Peyer's patch (tissue), 4 donors: ENCODE results near the gene STIL. TPM values are rescaled to one million over a fixed set of nuclear protein-coding genes. Genes with fewer than 3 reads are reported as not detected.
"Not testable (repeated sequence)": the region's sequence is repeated elsewhere in the genome, so short reads cannot be mapped to it uniquely, and the experiment has no call there.

Experiments
- DNase-seq, 3 donors: peaks; one replicate each; pipeline ENCODE4 v3.0.0-alpha.2; 2017 to 2019
- H3K27ac ChIP-seq, 4 donors: fragments of 200-600 bp; sonication (generic); one replicate each; pipeline ENCODE4 v1.5.1; 2016 to 2019
- H3K27me3 ChIP-seq, 2 donors: fragments of 200-600 bp; sonication (generic); one replicate each; pipeline ENCODE4 v1.5.1; 2019
- H3K36me3 ChIP-seq, 3 donors: fragments of 200-600 bp; sonication (generic); one replicate each; pipeline ENCODE4 v1.5.1; 2016 to 2019
- H3K4me1 ChIP-seq, 4 donors: fragments of 200-600 bp; sonication (generic); one replicate each; pipeline ENCODE4 v1.5.1; 2016 to 2019
- H3K4me3 ChIP-seq, 4 donors: fragments of 200-600 bp; sonication (generic); 1 replicate in 3 of 4; 2 replicates in 1 of 4; pipeline ENCODE4 v1.5.1; 2016 to 2019; ENCODE audit warnings: mild to moderate bottlenecking in 1 of 4
- H3K9me3 ChIP-seq, 4 donors: fragments of 200-600 bp; sonication (generic); one replicate each; pipeline ENCODE4 v1.5.1; 2016 to 2019; ENCODE audit warnings: mild to moderate bottlenecking in 1 of 4
- POLR2A ChIP-seq, 2 donors: fragments of 450-650 bp; IDR thresholded peaks; one replicate each; pipeline ENCODE4 v1.5.1; 2017; ENCODE audit warnings: antibody characterized with exemption in 2 of 2, mild to moderate bottlenecking in 2 of 2, moderate library complexity in 2 of 2
- total RNA-seq, 4 donors: library from RNA; depleted of rRNA; stranded (reverse); fragments of >200 nt; gene quantifications; one replicate each; pipeline ENCODE4 v1.1.0, GENCODE V29; 2016
- TF ChIP-seq, protein P1 (sequence below), 6 experiments: fragments of 450-650 bp in 4 of 6; fragments of 200-600 bp in 2 of 6; sonication (generic) in 1 of 6; IDR thresholded peaks; one replicate each; pipeline ENCODE4 v1.5.1; 2017 to 2019; ENCODE audit warnings: antibody characterized with exemption in 6 of 6, mild to moderate bottlenecking in 3 of 6, moderate library complexity in 1 of 6

Gene STIL
- total RNA-seq, 4 donors from 2014 or later = 4.5 to 14.0 (median 6.7) TPM

DNA sequence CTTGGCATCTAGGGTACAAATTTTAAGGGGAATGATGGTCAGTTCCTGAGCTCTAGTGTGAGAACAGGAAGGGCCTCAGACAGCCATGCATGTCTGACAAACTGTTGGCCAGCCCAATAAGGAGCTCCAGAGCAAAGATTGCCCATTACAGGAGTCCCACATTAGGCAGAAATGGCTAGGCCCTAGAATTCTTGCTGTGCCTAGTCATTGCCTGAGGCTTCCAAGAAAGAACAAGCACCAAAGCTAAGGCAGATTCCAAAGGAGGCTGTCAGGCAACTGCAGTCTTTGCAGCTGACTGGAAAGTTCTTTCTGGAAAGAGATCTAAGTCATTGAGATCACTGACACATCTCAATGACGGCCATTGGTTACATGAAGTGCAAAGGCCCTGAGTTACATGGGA lies 3.9 kb upstream of the STIL start:
- TF ChIP-seq, protein P1, sequence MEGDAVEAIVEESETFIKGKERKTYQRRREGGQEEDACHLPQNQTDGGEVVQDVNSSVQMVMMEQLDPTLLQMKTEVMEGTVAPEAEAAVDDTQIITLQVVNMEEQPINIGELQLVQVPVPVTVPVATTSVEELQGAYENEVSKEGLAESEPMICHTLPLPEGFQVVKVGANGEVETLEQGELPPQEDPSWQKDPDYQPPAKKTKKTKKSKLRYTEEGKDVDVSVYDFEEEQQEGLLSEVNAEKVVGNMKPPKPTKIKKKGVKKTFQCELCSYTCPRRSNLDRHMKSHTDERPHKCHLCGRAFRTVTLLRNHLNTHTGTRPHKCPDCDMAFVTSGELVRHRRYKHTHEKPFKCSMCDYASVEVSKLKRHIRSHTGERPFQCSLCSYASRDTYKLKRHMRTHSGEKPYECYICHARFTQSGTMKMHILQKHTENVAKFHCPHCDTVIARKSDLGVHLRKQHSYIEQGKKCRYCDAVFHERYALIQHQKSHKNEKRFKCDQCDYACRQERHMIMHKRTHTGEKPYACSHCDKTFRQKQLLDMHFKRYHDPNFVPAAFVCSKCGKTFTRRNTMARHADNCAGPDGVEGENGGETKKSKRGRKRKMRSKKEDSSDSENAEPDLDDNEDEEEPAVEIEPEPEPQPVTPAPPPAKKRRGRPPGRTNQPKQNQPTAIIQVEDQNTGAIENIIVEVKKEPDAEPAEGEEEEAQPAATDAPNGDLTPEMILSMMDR (IDR thresholded peaks at IDR 0.05) = no peak
- no peak for TF ChIP-seq POLR2A (IDR thresholded peaks at IDR 0.05)
- Histone ChIP-seq H3K4me1 (peaks cover 0 to 11% (median 0%) of the 10 kb centered on the region in 4 donors), H3K27me3 (no peaks in the 10 kb centered on the region), H3K4me3 (no peak overlapping the region), H3K27ac (no peak overlapping the region), H3K9me3 (no peaks in the 10 kb centered on the region), H3K36me3 (no peaks in the 10 kb centered on the region)
- DNase-seq = no peak

DNA sequence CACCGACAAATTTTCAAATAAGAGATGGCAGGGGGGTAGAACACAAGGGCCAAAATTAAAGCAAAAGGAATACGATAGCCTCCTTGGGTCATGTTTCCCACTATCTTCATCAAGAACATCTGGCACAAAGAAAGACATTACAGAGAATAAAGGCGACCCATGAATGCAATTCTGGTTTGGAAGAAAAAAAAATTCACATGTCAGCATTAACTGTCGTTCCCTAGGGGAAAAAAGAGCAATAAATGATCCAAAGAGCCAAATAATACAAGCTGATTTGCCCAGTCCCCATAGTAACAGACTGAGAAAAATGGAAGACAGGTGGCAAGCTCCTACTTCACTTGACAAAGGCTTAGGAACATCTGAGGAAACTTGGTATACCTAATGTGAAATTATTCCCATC lies 4.5 kb downstream of the STIL start:
- no peaks in the 10 kb centered on the region for H3K27me3 ChIP-seq
- no peaks in the 10 kb centered on the region for H3K36me3 ChIP-seq
- DNase-seq = no peak
- no peak overlapping the region for H3K4me3 ChIP-seq
- H3K4me1 ChIP-seq = peaks cover 0 to 11% (median 0%) of the 10 kb centered on the region in 4 donors
- TF ChIP-seq, protein P1 (IDR thresholded peaks at IDR 0.05) = no peak
- TF ChIP-seq POLR2A (IDR thresholded peaks at IDR 0.05) = no peak
- H3K27ac ChIP-seq = no peak overlapping the region
- no peaks in the 10 kb centered on the region for H3K9me3 ChIP-seq

DNA sequence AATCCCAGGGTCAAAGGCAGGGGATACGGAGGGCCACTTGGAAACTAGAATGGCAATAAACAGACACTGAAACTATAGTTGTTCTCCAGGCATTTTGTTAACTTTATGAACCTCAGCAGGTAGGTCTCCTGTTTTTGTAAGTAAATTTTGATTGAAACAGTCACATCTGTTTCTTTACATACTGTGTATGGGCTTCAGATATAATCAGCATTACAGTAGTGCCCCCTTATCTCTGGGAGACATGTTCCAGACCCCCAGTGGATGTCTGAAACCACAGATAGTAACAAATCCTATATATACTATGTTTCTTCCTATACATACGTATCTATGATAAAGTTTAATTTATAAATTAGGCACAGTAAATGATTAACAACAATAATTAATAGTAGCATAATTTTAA lies 11.5 kb downstream of the STIL start:
- no peak overlapping the region for H3K27ac ChIP-seq
- H3K27me3 ChIP-seq = no peaks in the 10 kb centered on the region
- H3K4me3 ChIP-seq = no peak overlapping the region
- TF ChIP-seq, protein P1 (IDR thresholded peaks at IDR 0.05) = no peak
- TF ChIP-seq POLR2A (IDR thresholded peaks at IDR 0.05) = no peak
- DNase-seq = no peak
- no peaks in the 10 kb centered on the region for H3K9me3 ChIP-seq
- no peaks in the 10 kb centered on the region for H3K4me1 ChIP-seq
- peaks cover 0 to 7% (median 0%) of the 10 kb centered on the region in 3 donors for H3K36me3 ChIP-seq

DNA sequence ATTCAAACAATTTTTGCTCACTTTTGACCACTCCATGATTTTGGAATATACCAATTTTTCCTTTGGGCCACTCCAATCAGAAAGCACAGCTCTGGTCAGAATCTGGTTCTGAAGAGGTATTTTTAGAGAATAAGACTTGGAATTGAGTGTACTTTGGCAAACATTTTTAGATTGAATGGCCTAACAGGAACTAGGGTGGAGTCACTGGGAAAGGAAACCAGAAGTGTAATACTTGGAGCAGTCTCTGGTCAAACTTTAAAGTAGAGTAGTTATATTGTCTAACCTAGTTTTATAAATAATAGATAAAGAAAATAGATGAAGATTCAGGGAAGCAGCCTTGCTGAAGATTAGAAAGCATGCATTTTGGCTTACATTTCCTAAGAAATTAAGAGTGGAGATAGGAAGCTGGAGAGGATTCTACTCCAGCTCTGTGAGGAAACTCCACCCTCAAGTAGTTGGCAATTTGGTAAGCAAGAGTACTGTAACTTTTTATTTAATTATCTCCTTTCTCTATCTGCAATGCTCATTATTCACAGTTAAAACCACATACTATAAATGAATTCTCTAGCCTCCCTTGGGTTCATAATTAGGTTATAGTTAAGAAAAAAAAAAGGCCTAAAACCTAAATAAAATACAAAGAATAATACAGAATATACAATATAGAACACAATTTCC lies 15.8 kb downstream of the STIL start:
- no peak for TF ChIP-seq POLR2A (IDR thresholded peaks at IDR 0.05)
- TF ChIP-seq, protein P1 (IDR thresholded peaks at IDR 0.05) = no peak

DNA sequence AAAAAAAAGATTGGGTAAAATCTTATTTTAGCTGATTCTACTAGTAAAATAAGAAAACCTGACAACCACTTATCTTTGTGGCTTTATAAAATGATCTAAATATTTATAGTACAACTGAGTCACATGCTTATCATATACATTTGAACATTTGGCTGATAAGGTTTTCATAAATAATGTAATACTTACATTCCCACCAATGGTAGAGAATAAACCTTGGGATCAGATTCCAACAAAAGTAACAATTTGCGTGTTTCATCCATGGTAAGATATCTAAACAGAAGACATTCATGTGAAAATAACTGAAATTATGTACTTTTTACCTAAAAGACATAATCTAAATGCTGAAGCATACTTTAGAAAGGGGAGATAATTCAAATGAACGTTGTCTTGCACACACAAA lies 18.4 kb downstream of the STIL start:
- no peaks in the 10 kb centered on the region for H3K27me3 ChIP-seq
- H3K27ac ChIP-seq = no peak overlapping the region
- H3K4me1 ChIP-seq = no peaks in the 10 kb centered on the region
- no peaks in the 10 kb centered on the region for H3K36me3 ChIP-seq
- no peaks in the 10 kb centered on the region for H3K9me3 ChIP-seq
- no peak overlapping the region for H3K4me3 ChIP-seq
- DNase-seq = no peak
- TF ChIP-seq, protein P1 (IDR thresholded peaks at IDR 0.05) = no peak
- TF ChIP-seq POLR2A (IDR thresholded peaks at IDR 0.05) = no peak

More for the DNA sequence above, 15.8 kb downstream of the STIL start:
- Histone ChIP-seq H3K9me3 (no peaks in the 10 kb centered on the region), H3K36me3 (peaks cover 0 to 7% (median 0%) of the 10 kb centered on the region in 3 donors), H3K4me1 (no peaks in the 10 kb centered on the region), H3K27me3 (no peaks in the 10 kb centered on the region), H3K27ac (no peak overlapping the region), H3K4me3 (no peak overlapping the region)
- no peak for DNase-seq

DNA sequence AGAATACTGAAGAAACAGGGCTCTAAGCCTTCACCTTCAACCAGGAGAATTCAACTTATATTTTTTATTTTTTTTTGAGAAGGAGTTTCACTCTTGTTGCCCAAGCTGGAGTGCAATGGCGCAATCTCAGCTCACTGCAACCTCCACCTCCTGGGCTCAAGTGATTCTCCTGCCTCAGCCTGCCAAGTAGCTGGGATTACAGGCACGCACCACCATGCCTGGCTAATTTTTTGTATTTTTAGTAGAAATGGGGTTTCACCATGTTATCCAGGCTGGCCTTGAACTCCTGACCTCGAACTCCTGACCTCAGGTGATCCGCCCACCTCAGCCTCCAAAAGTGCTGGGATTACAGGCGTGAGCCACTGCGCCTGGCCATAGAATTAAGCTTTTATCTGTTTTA lies 19.1 kb downstream of the STIL start:
- not testable (repeated sequence) for H3K36me3 ChIP-seq, H3K4me1 ChIP-seq, DNase-seq, H3K4me3 ChIP-seq, H3K27me3 ChIP-seq, H3K9me3 ChIP-seq, H3K27ac ChIP-seq

DNA sequence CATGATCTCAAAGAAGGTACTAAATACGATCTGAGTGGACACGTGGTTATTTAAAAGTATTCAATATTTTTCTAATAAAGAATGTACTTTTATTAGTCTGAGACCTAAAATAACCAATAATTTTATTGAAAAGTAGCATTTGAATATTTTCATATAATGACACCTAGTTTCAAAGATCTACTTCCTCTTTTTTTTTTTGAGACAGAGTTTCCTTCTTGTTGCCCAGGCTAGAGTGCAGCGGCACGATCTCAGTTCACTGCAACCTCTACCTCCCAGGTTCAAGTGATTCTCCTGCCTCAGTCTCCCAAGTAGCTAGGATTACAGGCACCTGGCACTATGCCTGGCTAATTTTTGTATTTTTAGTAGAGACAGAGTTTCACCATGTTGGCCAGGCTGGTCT lies 25.8 kb downstream of the STIL start:
- H3K27me3 ChIP-seq, H3K4me1 ChIP-seq, DNase-seq, H3K36me3 ChIP-seq, H3K9me3 ChIP-seq, H3K4me3 ChIP-seq, H3K27ac ChIP-seq: not testable (repeated sequence)
